Skin epidermis (tissue), 12 donors: ENCODE data around the gene ATPAF1.

Experiments used
- H3K27ac ChIP-seq, 21 experiments: fragments of 200-600 bp; sonication (generic) in 11 of 21; one replicate each; pipeline ENCODE4 v1.5.0; 2020; ENCODE audit warnings: mild to moderate bottlenecking in 3 of 21, inconsistent platforms in 2 of 21, moderate library complexity in 2 of 21
- H3K4me3 ChIP-seq, 7 experiments: fragments of 200-600 bp; sonication (generic) in 2 of 7; one replicate each; pipeline ENCODE4 v1.5.0; 2020; ENCODE audit warnings: inconsistent platforms in 2 of 7, mild to moderate bottlenecking in 2 of 7, moderate library complexity in 1 of 7

ATPAF1 gene

GRCh38 chr1:46603481-46603857 is 64.7 kb downstream of the ATPAF1 start:
- peak overlapping the region in 19 of 21 experiments; percentile 67 to 95 (median 86) for H3K27ac ChIP-seq
- peak overlapping the region; percentile 57 to 92 (median 68) for H3K4me3 ChIP-seq

- Histone ChIP-seq H3K27ac (peak overlapping the region in 1 of 21 experiments; percentile 5), H3K4me3 (no peak overlapping the region)
These were observed 66.7 kb downstream of the ATPAF1 start for GRCh38 chr1:46601257-46602007.

- Histone ChIP-seq H3K27ac (peak overlapping the region in 1 of 21 experiments; percentile 7), H3K4me3 (no peak overlapping the region)
These were observed 68.8 kb downstream of the ATPAF1 start for GRCh38 chr1:46599059-46599970.

- Histone ChIP-seq H3K4me3 (no peak overlapping the region), H3K27ac (peak overlapping the region in 1 of 21 experiments; percentile 49)
These were observed 71.3 kb downstream of the ATPAF1 start for GRCh38 chr1:46596846-46597245.

- H3K4me3 ChIP-seq, result no peak overlapping the region
- H3K27ac ChIP-seq, result peak overlapping the region in 8 of 21 experiments; percentile 9 to 77 (median 55)
These were observed 72.1 kb downstream of the ATPAF1 start for GRCh38 chr1:46596036-46596435.

DNA sequence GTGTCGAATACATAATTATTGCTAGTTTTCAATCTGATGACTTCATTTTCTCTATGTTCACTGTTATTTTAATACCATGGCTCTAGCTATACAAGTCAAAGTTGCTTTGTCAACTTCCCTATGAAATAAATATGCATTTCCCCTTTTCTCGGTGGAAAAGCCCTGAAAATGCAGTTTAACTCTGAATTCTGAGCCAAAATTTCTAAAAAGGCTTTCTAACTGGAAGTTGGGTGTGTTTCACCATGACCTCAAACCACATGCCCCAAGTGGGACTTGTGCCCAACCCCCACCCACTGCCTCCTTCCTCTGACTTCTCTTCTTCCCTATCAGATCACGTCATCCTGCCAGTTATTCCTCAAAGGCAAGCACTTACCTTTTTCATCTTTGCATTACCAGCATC is 73.0 kb downstream of the ATPAF1 start:
- H3K27ac ChIP-seq, result peak overlapping the region in 14 of 21 experiments; percentile 38 to 77 (median 56)
- H3K4me3 ChIP-seq, result no peak overlapping the region

GRCh38 chr1:46594063-46594462 is 74.1 kb downstream of the ATPAF1 start:
- H3K27ac ChIP-seq, result peak overlapping the region in 15 of 21 experiments; percentile 4 to 77 (median 56)
- no peak overlapping the region for H3K4me3 ChIP-seq

DNA sequence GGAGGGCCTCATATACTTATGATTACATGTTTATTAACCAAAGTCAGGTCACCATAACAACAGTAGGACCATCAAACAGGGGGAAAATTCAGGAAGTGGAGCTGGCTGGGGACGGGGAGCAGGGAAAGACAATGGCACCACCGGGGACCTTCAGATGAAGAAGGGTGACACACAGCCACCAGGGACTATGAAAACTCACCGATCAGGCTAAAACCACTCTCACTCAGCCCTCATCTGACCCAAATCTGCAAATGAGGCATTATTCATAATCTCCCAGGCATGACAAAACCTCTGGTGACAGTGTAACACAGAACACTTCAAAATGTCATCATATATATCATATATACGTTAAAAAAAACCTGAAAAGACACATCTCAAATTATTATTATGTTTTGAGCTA is 75.3 kb downstream of the ATPAF1 start:
- Histone ChIP-seq H3K27ac (peak overlapping the region in 2 of 21 experiments; percentile 14 to 26), H3K4me3 (no peak overlapping the region)

DNA sequence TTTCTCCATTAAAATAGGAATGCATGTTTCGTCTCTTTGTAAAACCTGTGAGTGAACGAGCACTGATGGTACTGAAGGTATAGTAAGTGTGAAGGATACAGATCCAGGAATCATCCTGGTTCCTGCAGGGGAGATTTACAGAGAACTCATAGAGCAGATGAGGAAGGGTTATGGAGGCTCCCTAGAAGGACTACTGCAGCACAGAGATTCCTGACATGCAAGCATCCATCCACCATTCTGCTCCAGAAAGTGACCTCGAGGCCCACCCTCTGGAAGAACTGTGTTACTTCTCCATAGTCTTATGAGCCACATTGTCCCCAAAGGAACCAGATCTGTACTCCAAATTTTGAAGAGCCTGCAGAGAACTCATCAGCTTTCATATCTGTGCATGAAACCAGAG is 78.6 kb downstream of the ATPAF1 start:
- H3K27ac ChIP-seq, result no peak overlapping the region
- H3K4me3 ChIP-seq, result no peak overlapping the region

DNA sequence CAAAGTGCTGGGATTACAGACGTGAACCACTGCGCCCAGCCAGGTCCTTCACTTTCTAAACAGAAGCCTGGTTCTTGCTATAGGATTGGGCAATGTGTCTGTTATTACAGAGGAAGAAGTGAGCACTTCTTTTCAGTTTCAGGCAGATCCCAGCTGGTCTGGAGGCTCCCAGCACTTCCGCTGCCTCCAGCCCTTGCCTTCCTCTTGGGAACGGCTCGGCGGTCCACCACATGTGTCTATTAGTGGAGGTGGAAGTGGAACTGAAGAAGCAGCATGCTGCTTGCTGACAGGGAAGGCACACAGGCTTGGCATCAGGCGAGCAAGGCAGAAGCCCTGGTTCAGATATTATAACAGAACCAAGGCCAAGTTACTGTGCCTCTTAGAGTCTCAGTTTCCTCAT is 81.1 kb downstream of the ATPAF1 start:
- peak overlapping the region in 1 of 21 experiments; percentile 35 for H3K27ac ChIP-seq
- H3K4me3 ChIP-seq, result no peak overlapping the region

- Histone ChIP-seq H3K27ac (no peak overlapping the region), H3K4me3 (no peak overlapping the region)
These were observed 82.7 kb downstream of the ATPAF1 start for GRCh38 chr1:46585312-46585938.

- Histone ChIP-seq H3K27ac (peak overlapping the region in 1 of 21 experiments; percentile 81), H3K4me3 (no peak overlapping the region)
These were observed 84.7 kb downstream of the ATPAF1 start for GRCh38 chr1:46583494-46583893.

DNA sequence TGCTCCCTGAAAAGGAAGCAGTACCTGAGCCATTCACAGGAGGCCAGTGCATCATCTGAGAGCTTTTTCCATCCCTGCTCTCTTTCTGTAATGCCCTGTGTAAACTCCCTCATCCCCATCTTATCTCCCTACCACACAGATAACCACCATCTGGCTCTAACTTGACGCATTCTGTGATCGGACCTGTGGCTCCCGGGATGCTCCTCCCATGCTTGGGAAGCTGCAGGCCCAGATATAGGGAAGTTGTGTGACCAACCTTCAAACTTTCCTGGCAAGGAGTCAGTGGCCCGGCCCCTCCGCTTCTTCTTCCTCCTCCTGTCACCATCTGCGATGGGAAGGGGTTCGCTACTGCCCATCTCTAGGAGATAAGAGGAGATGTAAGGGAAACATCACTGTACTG is 85.2 kb downstream of the ATPAF1 start:
- H3K4me3 ChIP-seq, result no peak overlapping the region
- peak overlapping the region in 2 of 21 experiments; percentile 79 to 81 for H3K27ac ChIP-seq
